Measurements from ENCODE around the gene CHURC1.

CHURC1 gene

GRCh38 chr14:64944041-64944440, 29.8 kb downstream of the CHURC1 start:
- H3K9me2 ChIP-seq (ENCODE audit: low read depth, low read length): no peaks in the 10 kb centered on the region
- no peak overlapping the region for H3K9ac ChIP-seq (ENCODE audit: low read length)
- no peaks in the 10 kb centered on the region for H3K27me3 ChIP-seq (ENCODE audit: insufficient read depth, low read length)
- no peaks in the 10 kb centered on the region for H3K9me3 ChIP-seq (ENCODE audit: low read length)
- no peaks in the 10 kb centered on the region for H3K4me1 ChIP-seq (ENCODE audit: insufficient read depth, low read length, severe bottlenecking)
- H4K20me1 ChIP-seq (ENCODE audit: insufficient read depth, low read length): no peaks in the 10 kb centered on the region
- no peaks in the 10 kb centered on the region for H3K79me2 ChIP-seq (ENCODE audit: insufficient read depth, low read length)
- no peak overlapping the region for H3K4me2 ChIP-seq (ENCODE audit: low read length)
- no peak overlapping the region for H2AFZ ChIP-seq (ENCODE audit: low read length)
- peaks cover 20% of the 10 kb centered on the region; the same call in 1 of the 2 replicates for H3K36me3 ChIP-seq (ENCODE audit: insufficient read depth, low read length)
- TF ChIP-seq EZH2 (IDR thresholded peaks at IDR 0.05; ENCODE audit: borderline replicate concordance, low read length): no peak
- no peak for TF ChIP-seq CTCF (IDR thresholded peaks at IDR 0.05; ENCODE audit: low read length)
- no peak overlapping the region for H3K4me3 ChIP-seq (ENCODE audit: low read depth, low read length, poor library complexity, severe bottlenecking)
- no peak overlapping the region for H3K27ac ChIP-seq (ENCODE audit: low read depth, low read length, poor library complexity, severe bottlenecking)
- H3F3A ChIP-seq (ENCODE audit: insufficient read depth, low read length): no peaks in the 10 kb centered on the region

GRCh38 chr14:64944861-64945260, 30.6 kb downstream of the CHURC1 start:
- Histone ChIP-seq H4K20me1 (ENCODE audit: insufficient read depth, low read length) (no peaks in the 10 kb centered on the region), H3K4me3 (ENCODE audit: low read depth, low read length, poor library complexity, severe bottlenecking) (no peak overlapping the region), H3F3A (ENCODE audit: insufficient read depth, low read length) (no peaks in the 10 kb centered on the region), H3K4me2 (ENCODE audit: low read length) (no peak overlapping the region), H3K27me3 (ENCODE audit: insufficient read depth, low read length) (no peaks in the 10 kb centered on the region), H3K36me3 (ENCODE audit: insufficient read depth, low read length) (peaks cover 17% of the 10 kb centered on the region; the same call in 1 of the 2 replicates), H3K27ac (ENCODE audit: low read depth, low read length, poor library complexity, severe bottlenecking) (no peak overlapping the region), H3K9ac (ENCODE audit: low read length) (no peak overlapping the region), H2AFZ (ENCODE audit: low read length) (no peak overlapping the region), H3K79me2 (ENCODE audit: insufficient read depth, low read length) (no peaks in the 10 kb centered on the region), H3K9me3 (ENCODE audit: low read length) (no peaks in the 10 kb centered on the region), H3K9me2 (ENCODE audit: low read depth, low read length) (no peaks in the 10 kb centered on the region), H3K4me1 (ENCODE audit: insufficient read depth, low read length, severe bottlenecking) (no peaks in the 10 kb centered on the region)
- TF ChIP-seq EZH2 (IDR thresholded peaks at IDR 0.05; ENCODE audit: borderline replicate concordance, low read length): no peak
- TF ChIP-seq CTCF (IDR thresholded peaks at IDR 0.05; ENCODE audit: low read length): no peak

GRCh38 chr14:64945431-64946178, 31.4 kb downstream of the CHURC1 start:
- Histone ChIP-seq H3K27ac (ENCODE audit: low read depth, low read length, poor library complexity, severe bottlenecking) (no peak overlapping the region), H3K4me2 (ENCODE audit: low read length) (no peak overlapping the region)
- TF ChIP-seq CTCF (IDR thresholded peaks at IDR 0.05; ENCODE audit: low read length) (no peak), EZH2 (IDR thresholded peaks at IDR 0.05; ENCODE audit: borderline replicate concordance, low read length) (no peak)

More at GRCh38 chr14:64945431-64946178, 31.4 kb downstream of the CHURC1 start:
- H3F3A ChIP-seq (ENCODE audit: insufficient read depth, low read length): no peaks in the 10 kb centered on the region
- H3K4me1 ChIP-seq (ENCODE audit: insufficient read depth, low read length, severe bottlenecking): no peaks in the 10 kb centered on the region
- H3K27me3 ChIP-seq (ENCODE audit: insufficient read depth, low read length): no peaks in the 10 kb centered on the region
- no peak overlapping the region for H3K9ac ChIP-seq (ENCODE audit: low read length)
- H3K4me3 ChIP-seq (ENCODE audit: low read depth, low read length, poor library complexity, severe bottlenecking): no peak overlapping the region
- H3K9me2 ChIP-seq (ENCODE audit: low read depth, low read length): no peaks in the 10 kb centered on the region
- no peak overlapping the region for H2AFZ ChIP-seq (ENCODE audit: low read length)
- H3K9me3 ChIP-seq (ENCODE audit: low read length): no peaks in the 10 kb centered on the region
- no peaks in the 10 kb centered on the region for H4K20me1 ChIP-seq (ENCODE audit: insufficient read depth, low read length)
- no peaks in the 10 kb centered on the region for H3K79me2 ChIP-seq (ENCODE audit: insufficient read depth, low read length)
- peaks cover 11% of the 10 kb centered on the region; the same call in 1 of the 2 replicates for H3K36me3 ChIP-seq (ENCODE audit: insufficient read depth, low read length)

All from OCI-LY1 (cell line).